Activated effector memory CD4-positive, alpha-beta T cell treated with anti-CD3 and anti-CD28 coated beads, Interleukin-2, amount 50 U/mL, for 16 hours (primary cell): ENCODE data around the gene COA1.
"Not testable (repeated sequence)": the region's sequence is repeated elsewhere in the genome, so short reads cannot be mapped to it uniquely, and the experiment has no call there.

Source experiments
- DNase-seq: peaks from one replicate; pipeline ENCODE4 v3.0.0-alpha.2; 2020

The COA1 gene

DNA sequence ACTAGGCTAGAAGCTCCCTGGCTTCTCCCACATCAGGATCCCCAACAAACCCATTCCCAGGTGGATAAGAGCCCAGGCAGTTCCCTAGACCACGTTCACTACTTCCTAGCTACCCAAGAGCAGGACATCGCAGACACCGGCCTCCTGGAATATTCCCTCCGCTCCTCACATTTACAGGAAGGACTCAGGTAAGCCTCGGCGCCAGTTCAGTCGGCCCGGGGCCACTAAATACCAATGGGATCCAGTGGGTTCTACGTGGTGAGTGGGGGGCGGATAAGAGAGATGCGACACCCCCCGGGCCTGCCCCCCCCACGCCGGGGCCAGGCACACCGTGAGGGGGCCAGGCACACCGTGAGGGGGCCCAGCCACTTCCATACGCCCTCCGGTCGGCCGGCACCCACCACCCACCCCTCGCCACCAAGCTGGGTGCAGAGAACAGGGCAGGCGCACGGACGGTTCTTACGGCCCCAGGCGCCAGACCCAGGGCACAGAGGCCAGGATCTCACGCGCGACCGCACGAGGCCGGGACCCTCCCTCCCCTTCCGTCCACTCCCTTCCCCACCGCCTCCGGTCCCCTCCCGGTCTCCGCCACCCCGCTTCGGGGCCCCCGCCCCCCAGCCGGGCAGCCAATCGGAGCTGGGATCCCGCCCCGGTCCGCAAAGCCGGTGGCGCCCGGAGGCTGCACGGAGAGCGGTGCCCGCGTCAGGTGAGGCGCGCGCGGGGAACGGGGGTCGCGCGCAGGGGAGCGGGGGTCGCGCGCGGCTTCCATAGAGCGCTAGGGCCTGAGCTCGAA lies 28.9 kb upstream of the COA1 start, which contains the start of gene BLVRA:
Gene BLVRA, plus strand, starts transcription at position 652 of the 793 bp plus-strand sequence. CDS start 12,479 bp downstream, outside the sequence.
- peak; percentile 90 for DNase-seq

DNA sequence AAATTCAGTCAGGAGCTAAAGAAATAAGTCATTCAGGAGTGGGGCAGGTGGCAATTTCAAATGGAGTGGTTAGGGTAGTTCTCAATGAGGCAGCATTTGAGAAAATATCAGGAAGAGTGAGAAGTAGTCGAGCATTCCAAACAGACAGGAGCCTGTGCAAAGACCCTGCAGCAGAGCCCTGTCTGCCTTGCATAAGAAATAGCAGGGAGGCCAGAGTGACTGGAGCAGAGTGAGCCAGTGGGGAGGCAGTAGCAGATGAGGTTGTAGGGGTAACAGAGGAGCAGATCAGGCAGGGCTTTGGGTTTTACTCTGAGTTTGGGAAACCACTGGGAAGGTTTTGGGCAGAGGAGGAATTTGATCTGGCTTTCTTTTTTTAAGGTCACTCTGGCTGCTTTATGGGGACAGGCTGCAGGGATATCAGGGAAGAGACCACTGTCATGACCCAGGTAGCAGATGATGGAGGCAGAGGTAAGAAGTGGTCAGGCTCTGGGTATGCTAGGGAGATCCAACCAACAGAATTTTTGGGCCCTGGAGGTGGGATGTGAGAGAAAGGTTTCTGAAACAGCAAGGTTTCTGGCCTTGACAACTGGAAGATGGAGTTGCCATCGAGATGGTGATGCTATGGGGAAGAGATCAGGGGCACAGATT lies 27.9 kb upstream of the COA1 start:
- DNase-seq = no peak

DNA sequence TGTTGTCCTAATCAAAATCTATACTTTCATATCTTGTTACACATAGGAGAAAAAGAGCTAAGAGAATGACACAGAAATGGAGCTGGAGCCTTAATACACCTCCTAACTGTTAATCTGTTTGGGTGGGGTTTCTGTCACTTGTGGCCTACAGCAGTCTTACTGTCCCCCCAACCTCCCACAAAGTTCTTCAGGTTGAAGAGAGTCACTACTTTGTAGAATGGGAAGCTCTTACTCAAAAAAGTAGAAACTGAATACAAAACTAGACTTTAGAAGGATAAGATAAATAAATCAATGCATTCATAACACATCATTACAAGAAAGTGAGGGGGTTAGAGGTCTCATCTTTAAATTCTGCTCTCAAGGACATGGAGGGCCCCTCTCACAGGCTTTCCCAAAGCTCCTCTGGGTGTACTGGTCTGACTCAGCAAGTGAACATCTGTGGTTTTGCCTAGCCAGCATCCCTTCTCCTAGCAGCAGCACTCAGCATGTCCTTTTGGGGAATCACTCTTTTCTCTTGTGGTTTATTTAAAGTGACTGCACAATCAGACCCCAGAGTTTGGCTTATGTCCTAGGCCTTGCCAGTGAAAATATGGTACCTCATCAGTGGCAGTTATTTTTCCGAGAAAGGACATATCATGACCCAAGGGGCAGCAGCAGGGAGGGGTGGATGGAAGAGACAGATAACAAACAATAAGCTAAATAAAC lies 27.2 kb upstream of the COA1 start:
- DNase-seq = no peak

DNA sequence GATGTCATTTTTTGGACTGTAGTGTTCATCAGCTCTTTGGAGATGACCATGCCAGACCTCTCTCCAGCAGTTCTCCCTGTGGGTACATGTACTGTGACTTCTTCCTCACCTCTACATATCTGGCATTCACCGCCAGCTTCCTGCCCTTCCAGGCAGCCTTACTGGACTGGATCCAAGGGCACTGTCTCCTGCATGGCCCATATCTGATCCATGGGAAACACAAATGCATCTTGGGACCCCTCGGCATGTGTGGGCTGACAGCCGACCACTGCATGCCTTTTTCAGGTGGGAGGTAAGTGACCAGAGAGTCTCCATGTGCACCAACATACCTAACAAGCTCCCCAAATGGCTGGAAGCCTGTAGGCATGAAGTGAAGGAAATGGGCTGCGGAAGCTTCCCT lies 25.3 kb upstream of the COA1 start:
- no peak for DNase-seq

DNA sequence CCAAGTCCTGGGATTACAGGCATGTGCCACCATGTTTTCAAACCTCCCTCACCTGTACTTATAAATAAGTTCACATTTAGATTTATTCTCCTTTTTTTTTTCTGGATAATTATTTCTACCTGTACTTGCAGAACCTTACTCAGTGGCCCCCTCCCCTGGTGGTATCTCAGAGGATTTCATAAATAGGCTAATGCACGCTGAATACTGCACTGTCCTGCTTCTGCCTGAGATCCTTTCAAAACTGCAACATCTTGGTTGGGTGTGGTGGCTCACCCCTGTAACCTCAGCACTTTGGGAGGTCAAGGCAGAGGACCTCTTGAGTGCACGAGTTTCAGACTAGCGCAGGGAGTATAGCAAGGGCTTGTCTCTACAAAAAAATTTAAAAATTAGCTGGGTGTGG lies 24.5 kb upstream of the COA1 start:
- DNase-seq = no peak

DNA sequence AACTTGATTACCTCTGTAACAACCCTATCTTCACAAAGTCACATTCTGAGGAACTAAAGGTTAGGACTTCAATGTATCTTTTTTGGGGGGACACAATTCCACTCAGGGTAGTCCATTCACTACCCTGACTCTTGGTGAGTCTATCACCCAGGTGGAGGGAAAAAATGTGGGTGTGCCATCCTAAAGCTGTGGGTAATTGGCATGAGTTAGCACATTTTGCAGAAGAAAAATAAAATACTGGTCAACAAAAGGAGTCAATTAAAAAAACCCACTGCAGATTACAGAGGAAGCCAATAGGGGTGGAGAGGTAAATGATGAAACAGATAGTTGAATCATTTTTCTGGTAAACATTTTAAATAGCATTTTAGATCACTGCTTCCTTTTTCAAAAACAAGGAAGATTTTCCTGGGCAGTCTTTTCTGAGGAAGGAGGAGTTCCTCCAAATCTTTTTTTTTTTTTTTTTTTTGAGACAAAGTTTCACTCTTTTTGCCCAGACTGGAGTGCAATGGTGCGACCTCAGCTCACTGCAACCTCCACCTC lies 24.0 kb upstream of the COA1 start:
- DNase-seq = no peak

DNA sequence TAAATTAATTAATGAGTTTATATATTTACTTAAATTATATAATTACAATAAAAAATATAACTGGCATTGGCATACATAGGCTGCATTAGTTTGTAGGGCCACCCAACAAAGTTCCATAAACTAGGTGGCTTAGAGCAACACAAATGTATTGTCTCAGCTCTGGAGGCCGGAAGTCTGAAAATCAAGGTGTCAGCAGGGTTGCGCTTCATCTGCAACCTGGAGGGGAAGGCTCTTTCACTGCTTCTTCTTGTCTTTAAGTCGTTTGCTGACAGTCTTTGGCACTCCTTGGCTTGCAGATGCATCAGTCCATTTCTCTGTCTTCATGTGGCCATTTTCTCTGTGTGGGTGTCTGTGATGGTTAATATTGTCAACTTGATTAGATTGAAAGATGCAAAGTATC lies 23.1 kb upstream of the COA1 start:
- no peak for DNase-seq

DNA sequence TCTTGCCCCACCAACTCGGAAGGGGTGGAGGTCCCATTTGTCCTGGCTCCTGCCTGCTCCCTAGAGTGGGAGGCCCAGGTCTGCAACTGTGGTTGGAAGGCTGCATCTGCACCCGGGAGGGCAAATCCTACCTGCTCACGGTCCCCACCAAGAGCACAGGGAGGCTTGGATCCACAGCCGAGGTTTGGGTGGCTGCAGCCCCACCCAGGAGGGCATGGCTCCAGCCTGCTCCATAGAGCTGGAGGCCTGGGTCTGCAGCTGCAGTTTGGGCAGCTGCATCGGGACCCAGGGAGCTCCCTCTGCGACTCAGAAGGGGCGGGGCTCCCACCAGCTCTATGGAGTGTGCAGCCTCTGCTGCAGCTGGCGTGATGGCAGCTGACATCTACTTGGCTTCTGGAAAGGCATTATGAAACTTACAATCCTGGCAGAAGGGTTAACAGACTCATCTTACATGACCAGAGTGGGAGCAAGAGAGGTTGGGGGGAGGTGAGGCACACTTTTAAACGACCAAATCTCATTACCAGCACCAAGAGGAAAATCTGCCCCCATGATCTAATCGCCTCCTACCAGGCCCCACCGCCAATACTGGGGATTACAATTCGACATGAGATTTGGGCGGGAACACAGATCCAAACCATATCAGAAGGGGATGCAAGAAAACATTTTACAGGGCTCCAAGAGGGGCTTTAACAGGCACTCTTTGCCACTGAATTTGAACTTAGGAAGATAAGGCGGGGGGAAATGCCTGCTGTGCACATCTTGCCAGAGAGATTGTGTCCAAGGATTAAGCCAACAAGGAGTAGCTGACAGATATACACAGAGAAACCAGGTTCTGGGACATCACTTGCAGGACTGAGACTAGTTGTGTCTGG lies 20.9 kb upstream of the COA1 start:
- no peak for DNase-seq

DNA sequence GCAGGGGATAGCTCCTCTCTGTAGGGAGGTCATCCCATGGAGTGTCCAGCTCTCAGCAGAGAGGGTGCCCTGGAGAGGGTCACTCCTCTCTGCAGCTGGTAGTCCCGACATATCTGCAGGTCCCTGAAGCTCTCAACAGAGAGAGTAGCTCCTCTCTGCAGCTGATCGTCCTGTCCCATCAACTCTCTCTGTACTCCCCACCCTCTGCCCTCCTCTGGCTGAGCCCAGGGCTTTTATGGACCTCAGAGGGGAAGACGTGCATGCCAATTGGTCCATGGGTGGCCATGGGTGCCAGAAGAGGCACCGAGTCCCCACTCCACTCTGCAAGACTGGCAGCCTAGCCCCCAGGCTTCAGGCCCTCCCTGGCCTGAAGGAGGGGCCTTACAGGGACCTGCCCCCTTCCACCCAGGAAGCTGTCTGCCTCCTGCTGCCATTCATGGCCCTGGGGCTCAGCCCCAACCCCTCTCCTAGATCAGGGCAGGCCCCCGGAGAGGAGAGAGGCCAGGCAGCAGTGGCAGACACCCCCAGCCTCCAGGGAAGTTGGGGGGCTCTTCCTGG lies 20.1 kb upstream of the COA1 start:
- no peak for DNase-seq

DNA sequence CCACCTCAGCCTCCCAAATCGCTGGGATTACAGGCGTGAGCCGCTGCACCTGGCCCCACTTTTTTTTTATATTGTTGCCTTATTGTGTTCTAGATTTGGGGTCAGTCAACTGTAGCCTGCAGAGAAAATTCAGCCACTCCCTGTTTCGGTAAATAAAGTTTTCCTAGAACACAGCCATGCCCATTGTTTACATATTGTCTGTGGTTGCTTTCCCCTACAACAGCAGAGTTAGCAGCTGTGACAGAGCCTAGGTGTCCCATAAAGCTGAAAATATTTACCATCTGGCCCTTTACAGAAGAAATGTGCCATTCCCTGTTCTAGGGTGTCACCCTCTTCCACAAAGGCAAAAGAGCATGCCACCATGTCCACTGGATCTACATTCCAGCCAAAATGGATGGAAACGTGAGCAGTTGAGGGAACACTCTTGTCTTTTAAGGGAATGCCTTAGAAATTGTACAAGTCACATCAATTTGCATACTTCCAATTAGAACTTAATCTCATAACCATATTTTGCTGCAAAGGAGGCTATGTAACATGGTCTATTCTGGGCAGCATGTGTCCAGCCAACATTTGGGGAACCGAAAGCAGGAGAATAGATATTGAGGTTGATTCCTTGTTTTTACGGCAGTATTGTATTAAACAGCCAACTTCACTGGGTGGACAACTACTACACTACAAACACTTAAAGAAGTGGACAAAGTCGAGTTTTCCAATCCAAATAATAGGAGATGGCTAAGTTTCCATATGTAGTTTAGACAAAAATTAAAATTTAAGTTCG lies 18.2 kb upstream of the COA1 start:
- DNase-seq = no peak

DNA sequence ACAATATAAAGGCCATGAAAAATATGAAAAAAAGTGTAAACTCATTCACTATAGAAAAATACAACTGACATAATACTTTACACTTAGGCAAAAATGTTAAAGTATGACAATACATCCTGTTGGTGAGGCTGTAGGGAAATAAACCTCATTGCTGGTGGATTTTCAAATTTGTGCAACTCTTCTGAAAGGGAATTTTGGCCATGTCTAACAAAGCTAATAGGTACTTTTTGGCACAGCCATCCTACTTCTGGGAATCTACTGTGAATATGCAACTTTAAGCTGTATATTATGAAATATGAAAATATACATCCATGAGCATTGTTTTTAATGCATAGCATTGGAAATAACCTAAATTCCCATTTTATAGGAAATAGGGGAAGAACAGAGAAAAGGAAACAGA lies 13.4 kb upstream of the COA1 start:
- no peak for DNase-seq

DNA sequence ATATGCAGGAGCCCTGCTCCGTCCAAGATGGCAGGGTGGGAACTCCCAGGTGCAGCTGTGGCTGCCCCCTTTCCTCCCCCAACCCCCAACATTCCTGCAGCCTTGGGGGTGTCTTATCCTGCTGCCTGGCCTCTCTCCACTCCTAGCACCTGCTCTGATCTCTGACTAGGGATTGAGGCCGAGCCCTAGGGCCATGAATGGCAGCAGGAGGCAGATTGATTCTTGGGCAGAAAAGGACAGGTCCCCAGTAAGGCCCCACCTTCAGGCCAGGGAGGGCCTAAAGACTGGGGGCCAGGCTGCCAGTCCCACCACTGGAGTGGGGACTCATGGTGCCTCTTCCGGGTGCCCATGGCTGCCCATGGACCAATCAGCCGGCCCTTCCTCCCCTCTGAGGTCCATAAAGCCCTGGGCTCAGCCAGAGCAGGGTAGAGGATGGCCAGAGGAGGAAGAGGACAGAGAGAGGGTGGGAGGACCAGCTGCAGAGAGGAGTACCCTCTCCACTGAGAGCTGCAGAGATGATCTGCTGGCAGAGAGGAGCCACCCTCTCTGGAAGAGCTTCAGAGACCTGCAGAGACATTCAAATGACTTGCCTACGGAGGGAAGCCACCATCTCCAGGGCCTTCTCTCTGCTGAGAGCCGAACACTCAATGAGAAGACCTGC lies 8.3 kb upstream of the COA1 start:
- no peak for DNase-seq

DNA sequence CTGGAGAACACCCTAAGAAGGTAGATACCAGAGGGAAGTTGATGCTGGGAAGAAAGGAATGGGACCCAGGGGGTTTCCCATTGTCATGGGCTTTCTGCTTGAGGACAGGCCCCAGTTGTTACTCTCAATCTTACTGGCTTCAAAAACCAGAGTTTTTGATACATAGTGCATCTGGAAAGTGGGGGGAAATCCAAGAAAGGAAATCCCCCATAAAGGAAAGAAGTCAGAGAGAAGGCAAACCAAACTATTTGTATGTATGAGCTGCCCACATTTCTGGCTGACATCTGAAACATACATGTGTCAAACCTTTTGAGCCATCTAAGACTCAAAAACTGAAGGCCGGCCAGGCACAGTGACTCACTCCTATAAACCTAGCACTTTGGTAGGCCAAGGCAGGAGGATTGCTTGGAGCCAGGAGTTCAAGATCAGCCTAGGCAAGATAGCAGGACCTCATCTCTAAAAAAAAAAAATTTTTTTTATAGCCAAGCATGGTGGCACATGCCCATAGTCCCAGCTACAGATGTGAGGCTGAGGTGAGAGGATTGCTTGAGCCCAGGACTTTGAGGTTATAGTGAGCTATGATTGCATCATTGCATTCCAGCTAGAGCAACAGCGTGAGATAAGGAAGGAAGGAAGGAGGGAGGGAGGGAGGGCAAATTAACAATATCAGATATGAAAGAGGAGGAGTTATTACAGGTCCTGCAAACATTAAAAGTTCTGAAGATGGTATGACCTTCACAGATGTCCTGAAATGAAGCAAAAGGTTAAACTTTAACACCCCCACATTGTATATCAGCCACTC lies 6.7 kb upstream of the COA1 start:
- no peak for DNase-seq

DNA sequence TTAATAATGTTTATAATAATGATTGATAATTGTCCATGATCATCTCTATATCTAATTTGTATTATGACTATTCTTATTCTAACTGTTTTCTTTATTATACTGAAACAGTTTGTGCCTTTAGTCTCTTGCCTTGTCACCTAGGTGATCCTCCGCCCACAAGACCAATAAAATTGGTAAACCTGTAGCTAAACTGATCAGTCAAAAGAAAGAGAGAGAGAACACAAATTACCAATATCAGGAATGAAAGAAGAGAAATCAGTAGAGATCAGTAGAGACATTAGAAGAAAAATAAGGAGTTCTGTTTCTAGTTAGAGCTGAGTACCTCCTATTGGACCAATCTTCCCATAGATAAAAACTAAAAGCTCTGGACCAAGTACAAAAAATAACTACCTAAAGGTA lies 6.1 kb upstream of the COA1 start:
- no peak for DNase-seq

DNA sequence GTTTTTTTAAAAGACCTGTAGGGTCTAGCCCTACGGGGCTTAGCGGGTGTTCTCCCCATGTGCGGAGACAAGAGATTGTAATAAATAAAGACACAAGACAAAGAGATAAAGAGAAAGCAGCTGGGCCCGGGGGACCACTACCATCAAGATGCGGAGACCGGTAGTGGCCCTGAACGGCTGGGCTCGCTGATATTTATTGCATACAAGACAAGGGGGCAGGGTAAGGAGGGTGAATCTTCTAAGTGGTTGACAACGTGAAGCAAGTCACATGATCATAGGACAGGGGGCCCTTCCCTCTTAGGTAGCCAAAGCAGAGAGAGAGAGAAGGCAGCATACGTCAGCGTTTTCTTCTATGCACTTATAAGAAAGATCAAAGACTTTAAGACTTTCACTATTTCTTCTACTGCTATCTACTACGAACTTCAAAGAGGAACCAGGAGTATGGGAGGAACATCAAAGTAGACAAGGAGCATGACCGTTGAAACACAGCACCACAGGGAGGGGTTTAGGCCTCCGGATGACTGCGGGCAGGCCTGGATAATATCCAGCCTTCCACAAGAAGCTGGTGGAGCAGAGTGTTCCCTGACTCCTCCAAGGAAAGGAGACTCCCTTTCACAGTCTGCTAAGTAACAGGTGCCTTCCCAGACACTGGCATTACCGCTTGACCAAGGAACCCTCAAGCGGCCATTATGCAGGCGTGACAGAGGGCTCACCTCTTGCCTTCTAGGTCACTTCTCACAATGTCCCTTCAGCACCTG lies 5.4 kb upstream of the COA1 start:
- not testable (repeated sequence) for DNase-seq

DNA sequence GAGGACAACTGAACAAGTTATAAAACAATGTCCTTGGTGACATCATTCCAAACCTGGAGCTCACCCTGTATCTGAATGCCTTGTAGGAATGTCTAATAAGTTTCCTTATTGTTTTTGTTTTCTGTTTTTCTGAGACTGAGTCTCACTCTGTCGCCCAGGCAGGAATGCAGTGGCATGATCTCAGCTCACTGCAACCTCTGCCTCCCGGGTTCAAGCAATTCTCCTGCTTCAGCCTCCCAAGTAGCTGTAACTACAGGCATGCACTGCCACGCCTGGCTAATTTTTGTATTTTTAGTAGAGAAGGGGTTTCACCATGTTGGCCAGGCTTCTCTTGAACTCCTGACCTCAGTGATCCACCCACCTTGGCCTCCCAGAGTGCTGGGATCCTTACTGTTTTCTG lies 2.2 kb upstream of the COA1 start:
- not testable (repeated sequence) for DNase-seq

DNA sequence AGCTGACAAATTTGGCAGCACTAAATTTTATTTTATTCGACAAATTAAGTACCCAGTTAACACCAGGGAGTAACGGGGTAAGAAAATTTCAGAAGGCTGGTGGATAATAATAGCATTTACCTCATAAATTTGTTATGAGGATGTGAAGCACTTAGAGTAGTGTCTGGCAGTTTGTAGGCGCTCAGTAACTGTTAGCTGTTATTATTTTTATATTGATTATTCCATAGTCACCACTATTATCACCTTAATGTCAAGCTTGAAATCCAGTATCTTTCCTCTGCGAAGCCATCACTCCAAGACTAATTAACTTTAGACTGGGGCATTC lies 563 bp upstream of the COA1 start:
- DNase-seq = no peak

DNA sequence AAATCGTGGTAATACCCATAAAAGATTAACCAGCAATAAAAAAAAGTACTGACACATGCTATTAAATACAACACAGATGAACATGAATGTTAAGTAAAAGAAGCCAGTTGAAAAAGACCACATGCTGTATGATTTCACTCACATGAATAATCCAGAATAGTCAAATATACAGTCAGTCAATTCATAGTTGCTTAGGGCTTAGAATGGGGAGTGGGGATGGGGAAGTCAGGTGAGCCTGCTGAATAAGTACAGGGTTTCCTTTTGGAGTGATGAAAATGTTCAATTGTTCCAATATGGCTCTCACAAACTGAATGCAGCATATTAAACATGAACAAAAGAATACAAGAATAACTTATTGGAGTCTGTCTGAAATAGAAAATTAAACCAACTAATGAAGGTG lies 1.8 kb downstream of the COA1 start:
- DNase-seq = no peak

DNA sequence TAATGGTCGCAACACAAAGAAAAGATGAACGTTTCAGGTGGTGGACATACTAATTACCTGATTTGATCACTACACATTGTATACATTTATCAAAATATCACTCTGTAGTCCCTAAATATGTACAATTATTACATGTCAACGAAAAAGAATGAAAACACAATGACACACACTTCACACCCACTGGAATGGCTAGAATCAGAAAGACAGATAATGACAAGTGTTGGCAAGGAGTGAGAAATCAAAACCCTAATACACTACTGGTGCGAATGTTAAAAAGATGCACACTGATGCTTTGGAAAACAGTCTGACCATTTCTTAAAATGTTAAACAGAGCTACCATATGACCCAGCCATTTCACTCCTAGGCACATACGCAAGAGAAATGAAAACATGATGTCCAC lies 2.3 kb downstream of the COA1 start:
- DNase-seq = no peak

DNA sequence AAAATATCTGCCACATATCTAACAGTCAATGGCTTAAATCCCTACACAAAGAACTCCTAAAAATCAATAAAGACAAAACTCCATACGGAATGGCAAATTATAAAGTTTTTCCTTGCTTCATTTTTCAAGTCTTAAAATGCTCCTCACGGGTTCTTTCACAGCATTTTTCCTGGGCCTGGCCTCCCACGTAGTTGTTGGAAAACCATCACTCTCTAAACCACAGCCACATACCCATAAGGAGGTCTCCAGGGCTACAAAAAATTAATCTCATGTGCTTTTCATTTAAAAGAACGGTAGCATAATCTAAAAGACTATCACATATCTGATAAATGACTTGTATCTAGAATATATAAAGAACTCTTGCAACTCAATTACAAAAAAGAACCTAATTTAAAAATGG lies 2.9 kb downstream of the COA1 start:
- DNase-seq = no peak
